Measurements from ENCODE around the gene HNRNPU. TPM values are rescaled to one million over a fixed set of nuclear protein-coding genes. Genes with fewer than 3 reads are reported as not detected.
A peak's percentile ranks its signal among the peaks of the same experiment; 100 is the strongest.

The HNRNPU gene
- total RNA-seq, 1 donor, result 348 TPM

- no peak for TF ChIP-seq CTCF (IDR thresholded peaks at IDR 0.05; ENCODE audit: insufficient read depth, low read length)
- H3K4me3 ChIP-seq (ENCODE audit: low read depth, low read length), result no peak overlapping the region
- no peak for DNase-seq (ENCODE audit: low read depth)
Observed at GRCh38 chr1:244822878-244823277, 41.5 kb downstream of the HNRNPU start.

GRCh38 chr1:244821134-244821533, 43.2 kb downstream of the HNRNPU start:
- TF ChIP-seq CTCF (IDR thresholded peaks at IDR 0.05; ENCODE audit: insufficient read depth, low read length), result no peak
- DNase-seq (ENCODE audit: low read depth), result peak; percentile 35

GRCh38 chr1:244820131-244820530, 44.2 kb downstream of the HNRNPU start:
- DNase-seq (ENCODE audit: low read depth), result no peak
- no peak for TF ChIP-seq CTCF (IDR thresholded peaks at IDR 0.05; ENCODE audit: insufficient read depth, low read length)
- H3K4me3 ChIP-seq (ENCODE audit: low read depth, low read length), result no peak overlapping the region

More at GRCh38 chr1:244821134-244821533, 43.2 kb downstream of the HNRNPU start:
- H3K4me3 ChIP-seq (ENCODE audit: low read depth, low read length), result no peak overlapping the region

GRCh38 chr1:244817415-244817894, 46.9 kb downstream of the HNRNPU start:
- DNase-seq (ENCODE audit: low read depth), result no peak
- no peak overlapping the region for H3K4me3 ChIP-seq (ENCODE audit: low read depth, low read length)
- no peak for TF ChIP-seq CTCF (IDR thresholded peaks at IDR 0.05; ENCODE audit: insufficient read depth, low read length)

GRCh38 chr1:244815600-244816099, 48.7 kb downstream of the HNRNPU start:
- no peak for DNase-seq (ENCODE audit: low read depth)
- H3K4me3 ChIP-seq (ENCODE audit: low read depth, low read length), result no peak overlapping the region
- TF ChIP-seq CTCF (IDR thresholded peaks at IDR 0.05; ENCODE audit: insufficient read depth, low read length), result no peak

GRCh38 chr1:244813327-244813726, 51.0 kb downstream of the HNRNPU start:
- no peak for TF ChIP-seq CTCF (IDR thresholded peaks at IDR 0.05; ENCODE audit: insufficient read depth, low read length)
- H3K4me3 ChIP-seq (ENCODE audit: low read depth, low read length), result no peak overlapping the region
- DNase-seq (ENCODE audit: low read depth), result no peak

GRCh38 chr1:244810221-244810620, 54.1 kb downstream of the HNRNPU start:
- H3K4me3 ChIP-seq (ENCODE audit: low read depth, low read length), result no peak overlapping the region
- no peak for TF ChIP-seq CTCF (IDR thresholded peaks at IDR 0.05; ENCODE audit: insufficient read depth, low read length)

More at GRCh38 chr1:244810221-244810620, 54.1 kb downstream of the HNRNPU start:
- DNase-seq (ENCODE audit: low read depth), result no peak

All from fibroblast of the aortic adventitia (primary cell).